HepG2 (cell line): ENCODE data around the gene HTATIP2. TPM values are rescaled to one million over a fixed set of nuclear protein-coding genes. Genes with fewer than 3 reads are reported as not detected.
A peak's percentile ranks its signal among the peaks of the same experiment; 100 is the strongest.

Experiments used
- ARNT2 ChIP-seq: sonication (generic); formaldehyde crosslinking; IDR thresholded peaks from 2 replicates; pipeline ENCODE4 v1.8.0; 2022; ENCODE audit warnings: mild to moderate bottlenecking, low read depth, missing genetic modification reagents, moderate library complexity
- CBX5 ChIP-seq: sonication (generic); formaldehyde crosslinking; IDR thresholded peaks from 2 replicates; pipeline ENCODE4 v1.4.0; 2020; ENCODE audit warnings: missing genetic modification reagents, borderline replicate concordance
- CHCHD3 ChIP-seq: sonication (generic); formaldehyde crosslinking; IDR thresholded peaks from 2 replicates; pipeline ENCODE4 v1.8.0; 2022; ENCODE audit warnings: mild to moderate bottlenecking, missing genetic modification reagents, moderate library complexity
- DDIT3 ChIP-seq: sonication (generic); formaldehyde crosslinking; IDR thresholded peaks from 2 replicates; pipeline ENCODE4 v1.4.0; 2020; ENCODE audit warnings: mild to moderate bottlenecking, missing genetic modification reagents
- ISL2 ChIP-seq: sonication (generic); formaldehyde crosslinking; IDR thresholded peaks from 2 replicates; pipeline ENCODE4 v1.5.0; 2020; ENCODE audit warnings: missing genetic modification reagents
- JDP2 ChIP-seq: sonication (generic); formaldehyde crosslinking; IDR thresholded peaks from 2 replicates; pipeline ENCODE4 v1.8.1; 2022; ENCODE audit warnings: missing genetic modification reagents, borderline replicate concordance
- RXRA ChIP-seq: sonication (generic); formaldehyde crosslinking; IDR thresholded peaks from 2 replicates; pipeline ENCODE4 v1.5.1; 2020; ENCODE audit warnings: missing genetic modification reagents
- SMARCE1 ChIP-seq: fragments of 450-650 bp; IDR thresholded peaks from 2 replicates; pipeline ENCODE4 v1.6.1; 2017; ENCODE audit warnings: borderline replicate concordance
- SP5 ChIP-seq: IDR thresholded peaks from 2 replicates; pipeline ENCODE4 v1.6.1; 2016; ENCODE audit warnings: low read depth, borderline replicate concordance
- UBTF ChIP-seq: sonication (generic); formaldehyde crosslinking; IDR thresholded peaks from 2 replicates; pipeline ENCODE4 v1.4.0; 2020; ENCODE audit warnings: mild to moderate bottlenecking, missing genetic modification reagents
- ZFYVE20 ChIP-seq: sonication (generic); formaldehyde crosslinking; IDR thresholded peaks from 2 replicates; pipeline ENCODE4 v1.8.0; 2023; ENCODE audit warnings: low read depth, mild to moderate bottlenecking, moderate library complexity, missing genetic modification reagents, borderline replicate concordance
- ZNF431 ChIP-seq: sonication (generic); formaldehyde crosslinking; IDR thresholded peaks from 2 replicates; pipeline ENCODE4 v1.9.0; 2022; ENCODE audit warnings: missing genetic modification reagents, low read depth, mild to moderate bottlenecking, borderline replicate concordance
- ZNF432 ChIP-seq: sonication (generic); formaldehyde crosslinking; IDR thresholded peaks from 2 replicates; pipeline ENCODE4 v1.5.0; 2020; ENCODE audit warnings: missing genetic modification reagents, mild to moderate bottlenecking, borderline replicate concordance
- ZNF619 ChIP-seq: sonication (generic); formaldehyde crosslinking; IDR thresholded peaks from 2 replicates; pipeline ENCODE4 v1.4.0; 2020; ENCODE audit warnings: mild to moderate bottlenecking, missing genetic modification reagents
- polyA plus RNA-seq, 8 experiments: library from polyadenylated mRNA; depleted of rRNA in 3 of 8; stranded (reverse) in 7 of 8; unstranded in 1 of 8; fragments of >200 nt; fragmentation: Illumina TruSeq in 4 of 8; extraction: Trizol in 4 of 8; gene quantifications; 2 replicates each; pipeline versions ENCODE4 v1.2.1 to v1.2.3, GENCODE V29; 2011 to 2016; ENCODE audit warnings: low read depth in 4 of 8, missing spikeins in 1 of 8, mixed read lengths in 1 of 8; ENCODE audit not compliant: insufficient read depth in 1 of 8
- total RNA-seq, 5 experiments: library from RNA; depleted of rRNA; stranded (reverse); fragments of >200 nt; fragmentation: Illumina TruSeq; extraction: Trizol; gene quantifications; 2 replicates each; pipeline ENCODE4 v1.2.3, GENCODE V29; 2016; ENCODE audit warnings: low read depth in 1 of 5
- TF ChIP-seq, protein P1 (sequence below): sonication (generic); formaldehyde crosslinking; IDR thresholded peaks from 2 replicates; pipeline ENCODE4 v1.4.0; 2020; ENCODE audit warnings: mild to moderate bottlenecking, missing genetic modification reagents
- TF ChIP-seq, protein P2 (sequence below): sonication (generic); formaldehyde crosslinking; conservative IDR thresholded peaks from 2 replicates; pipeline ENCODE4 v1.8.0; 2022; ENCODE audit warnings: missing genetic modification reagents

HTATIP2 gene
- total and polyA plus RNA-seq, 2 of the 13 experiments (the other 11 are each of a cell fraction or from before 2014, with no cell fraction given) = not detected

GRCh38 chr11:20387261-20388095, 24.0 kb downstream of the HTATIP2 start, which contains the start of gene PRMT3 (continued):
- TF ChIP-seq, protein P1, sequence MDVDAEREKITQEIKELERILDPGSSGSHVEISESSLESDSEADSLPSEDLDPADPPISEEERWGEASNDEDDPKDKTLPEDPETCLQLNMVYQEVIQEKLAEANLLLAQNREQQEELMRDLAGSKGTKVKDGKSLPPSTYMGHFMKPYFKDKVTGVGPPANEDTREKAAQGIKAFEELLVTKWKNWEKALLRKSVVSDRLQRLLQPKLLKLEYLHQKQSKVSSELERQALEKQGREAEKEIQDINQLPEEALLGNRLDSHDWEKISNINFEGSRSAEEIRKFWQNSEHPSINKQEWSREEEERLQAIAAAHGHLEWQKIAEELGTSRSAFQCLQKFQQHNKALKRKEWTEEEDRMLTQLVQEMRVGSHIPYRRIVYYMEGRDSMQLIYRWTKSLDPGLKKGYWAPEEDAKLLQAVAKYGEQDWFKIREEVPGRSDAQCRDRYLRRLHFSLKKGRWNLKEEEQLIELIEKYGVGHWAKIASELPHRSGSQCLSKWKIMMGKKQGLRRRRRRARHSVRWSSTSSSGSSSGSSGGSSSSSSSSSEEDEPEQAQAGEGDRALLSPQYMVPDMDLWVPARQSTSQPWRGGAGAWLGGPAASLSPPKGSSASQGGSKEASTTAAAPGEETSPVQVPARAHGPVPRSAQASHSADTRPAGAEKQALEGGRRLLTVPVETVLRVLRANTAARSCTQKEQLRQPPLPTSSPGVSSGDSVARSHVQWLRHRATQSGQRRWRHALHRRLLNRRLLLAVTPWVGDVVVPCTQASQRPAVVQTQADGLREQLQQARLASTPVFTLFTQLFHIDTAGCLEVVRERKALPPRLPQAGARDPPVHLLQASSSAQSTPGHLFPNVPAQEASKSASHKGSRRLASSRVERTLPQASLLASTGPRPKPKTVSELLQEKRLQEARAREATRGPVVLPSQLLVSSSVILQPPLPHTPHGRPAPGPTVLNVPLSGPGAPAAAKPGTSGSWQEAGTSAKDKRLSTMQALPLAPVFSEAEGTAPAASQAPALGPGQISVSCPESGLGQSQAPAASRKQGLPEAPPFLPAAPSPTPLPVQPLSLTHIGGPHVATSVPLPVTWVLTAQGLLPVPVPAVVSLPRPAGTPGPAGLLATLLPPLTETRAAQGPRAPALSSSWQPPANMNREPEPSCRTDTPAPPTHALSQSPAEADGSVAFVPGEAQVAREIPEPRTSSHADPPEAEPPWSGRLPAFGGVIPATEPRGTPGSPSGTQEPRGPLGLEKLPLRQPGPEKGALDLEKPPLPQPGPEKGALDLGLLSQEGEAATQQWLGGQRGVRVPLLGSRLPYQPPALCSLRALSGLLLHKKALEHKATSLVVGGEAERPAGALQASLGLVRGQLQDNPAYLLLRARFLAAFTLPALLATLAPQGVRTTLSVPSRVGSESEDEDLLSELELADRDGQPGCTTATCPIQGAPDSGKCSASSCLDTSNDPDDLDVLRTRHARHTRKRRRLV (CRISPR knock-in tag) = no peak
- peak; percentile 57; the same call in 1 of the 2 replicates for TF ChIP-seq ARNT2
- TF ChIP-seq DDIT3 (CRISPR knock-in tag) = no peak
- peak; percentile 30; the same call in 1 of the 2 replicates for TF ChIP-seq ZNF619
- no peak for TF ChIP-seq JDP2
- TF ChIP-seq CBX5 (CRISPR knock-in tag) = 0 out of 2 replicates have a peak, but pooled peaks have one; percentile 55
- TF ChIP-seq SP5 (CRISPR knock-in tag) = no peak
- TF ChIP-seq UBTF (CRISPR knock-in tag) = no peak; the same call in 1 of the 2 replicates
- TF ChIP-seq, protein P2, sequence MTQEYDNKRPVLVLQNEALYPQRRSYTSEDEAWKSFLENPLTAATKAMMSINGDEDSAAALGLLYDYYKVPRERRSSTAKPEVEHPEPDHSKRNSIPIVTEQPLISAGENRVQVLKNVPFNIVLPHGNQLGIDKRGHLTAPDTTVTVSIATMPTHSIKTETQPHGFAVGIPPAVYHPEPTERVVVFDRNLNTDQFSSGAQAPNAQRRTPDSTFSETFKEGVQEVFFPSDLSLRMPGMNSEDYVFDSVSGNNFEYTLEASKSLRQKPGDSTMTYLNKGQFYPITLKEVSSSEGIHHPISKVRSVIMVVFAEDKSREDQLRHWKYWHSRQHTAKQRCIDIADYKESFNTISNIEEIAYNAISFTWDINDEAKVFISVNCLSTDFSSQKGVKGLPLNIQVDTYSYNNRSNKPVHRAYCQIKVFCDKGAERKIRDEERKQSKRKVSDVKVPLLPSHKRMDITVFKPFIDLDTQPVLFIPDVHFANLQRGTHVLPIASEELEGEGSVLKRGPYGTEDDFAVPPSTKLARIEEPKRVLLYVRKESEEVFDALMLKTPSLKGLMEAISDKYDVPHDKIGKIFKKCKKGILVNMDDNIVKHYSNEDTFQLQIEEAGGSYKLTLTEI (CRISPR knock-in tag) = no peak
- TF ChIP-seq ZFYVE20 = no peak
- TF ChIP-seq RXRA = peak; percentile 38; the same call in 1 of the 2 replicates
- TF ChIP-seq ZNF431 (CRISPR knock-in tag) = peak; percentile 93; the same call in 1 of the 2 replicates
- no peak for TF ChIP-seq SMARCE1
- TF ChIP-seq ISL2 (CRISPR knock-in tag) = peak; percentile 67
- peak; percentile 57; the same call in 1 of the 2 replicates for TF ChIP-seq ZNF432 (CRISPR knock-in tag)
- TF ChIP-seq CHCHD3 = 0 out of 2 replicates have a peak, but pooled peaks have one; percentile 24
